Esophagus squamous epithelium (tissue), 4 donors: ENCODE measurements around the gene ILK.
A peak's percentile ranks its signal among the peaks of the same experiment; 100 is the strongest.

Experiments
- POLR2A ChIP-seq, 4 donors: fragments of 450-650 bp; IDR thresholded peaks; one replicate each; pipeline ENCODE4 v1.6.1; 2017; ENCODE audit warnings: antibody characterized with exemption in 4 of 4, mild to moderate bottlenecking in 4 of 4, moderate library complexity in 3 of 4
- TF ChIP-seq, protein P1 (sequence below), 6 experiments: fragments of 450-650 bp in 4 of 6; fragments of 200-600 bp in 2 of 6; sonication (generic) in 2 of 6; IDR thresholded peaks; one replicate each; pipeline ENCODE4 v1.5.1; 2016 to 2019; ENCODE audit warnings: antibody characterized with exemption in 6 of 6, mild to moderate bottlenecking in 4 of 6, moderate library complexity in 4 of 6

DNA sequence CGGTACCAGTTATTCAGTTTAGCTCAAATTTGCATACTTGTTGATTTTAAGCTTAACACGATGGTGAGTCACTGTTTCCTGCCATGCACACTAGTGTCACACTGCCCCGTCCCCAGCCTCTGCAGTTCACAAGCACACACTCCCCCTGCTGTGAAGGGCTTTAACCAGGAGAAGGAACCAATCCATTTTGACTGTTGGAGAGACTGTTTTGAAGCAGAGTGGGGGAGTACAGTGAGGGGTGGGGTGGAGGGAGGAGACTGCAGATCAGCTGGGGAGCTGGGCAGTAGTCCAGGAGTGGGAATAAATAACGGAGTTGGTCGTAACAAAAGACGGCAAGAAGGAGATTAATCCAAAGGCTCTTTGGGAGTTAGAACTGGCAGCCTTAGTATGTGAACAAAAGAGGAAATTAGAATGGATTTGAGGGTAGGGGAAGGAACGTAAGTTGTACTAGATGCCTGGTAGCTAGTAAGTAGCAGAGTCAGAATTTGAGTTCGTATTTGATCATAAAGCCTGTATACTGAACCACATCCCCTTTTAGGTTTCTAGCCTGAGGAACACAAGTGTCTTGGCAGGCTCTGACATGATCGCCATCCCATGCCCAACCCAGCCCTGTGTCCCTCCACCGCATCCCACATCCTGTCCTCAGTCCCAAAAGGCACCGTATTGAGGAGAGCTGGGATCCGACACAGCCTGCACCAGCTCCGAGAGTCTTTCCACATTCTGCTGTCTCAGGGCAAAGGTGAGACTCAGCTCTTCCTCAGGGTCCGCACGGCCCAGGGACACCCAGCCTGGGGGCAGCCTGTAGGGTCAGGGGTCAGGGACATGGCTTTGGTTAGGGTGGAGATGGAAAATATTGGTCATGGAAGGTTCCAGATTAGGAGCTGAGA lies 14.8 kb downstream of the ILK start:
- TF ChIP-seq, protein P1, sequence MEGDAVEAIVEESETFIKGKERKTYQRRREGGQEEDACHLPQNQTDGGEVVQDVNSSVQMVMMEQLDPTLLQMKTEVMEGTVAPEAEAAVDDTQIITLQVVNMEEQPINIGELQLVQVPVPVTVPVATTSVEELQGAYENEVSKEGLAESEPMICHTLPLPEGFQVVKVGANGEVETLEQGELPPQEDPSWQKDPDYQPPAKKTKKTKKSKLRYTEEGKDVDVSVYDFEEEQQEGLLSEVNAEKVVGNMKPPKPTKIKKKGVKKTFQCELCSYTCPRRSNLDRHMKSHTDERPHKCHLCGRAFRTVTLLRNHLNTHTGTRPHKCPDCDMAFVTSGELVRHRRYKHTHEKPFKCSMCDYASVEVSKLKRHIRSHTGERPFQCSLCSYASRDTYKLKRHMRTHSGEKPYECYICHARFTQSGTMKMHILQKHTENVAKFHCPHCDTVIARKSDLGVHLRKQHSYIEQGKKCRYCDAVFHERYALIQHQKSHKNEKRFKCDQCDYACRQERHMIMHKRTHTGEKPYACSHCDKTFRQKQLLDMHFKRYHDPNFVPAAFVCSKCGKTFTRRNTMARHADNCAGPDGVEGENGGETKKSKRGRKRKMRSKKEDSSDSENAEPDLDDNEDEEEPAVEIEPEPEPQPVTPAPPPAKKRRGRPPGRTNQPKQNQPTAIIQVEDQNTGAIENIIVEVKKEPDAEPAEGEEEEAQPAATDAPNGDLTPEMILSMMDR (IDR thresholded peaks at IDR 0.05) = no peak
- TF ChIP-seq POLR2A (IDR thresholded peaks at IDR 0.05) = peak in 1 of 4 donors; percentile 59
